ENCODE results near the gene EGF.

GRCh38 chr4:109890076-109890475, 22.6 kb upstream of the EGF start:
- TF ChIP-seq CTCF (IDR thresholded peaks at IDR 0.05): no peak
- TF ChIP-seq POLR2A (IDR thresholded peaks at IDR 0.05): no peak

All from heart left ventricle (tissue), 13 donors.